ENCODE measurements around the gene DNAJC1.

DNAJC1 gene

GRCh38 chr10:21904930-21905329, 98.6 kb downstream of the DNAJC1 start:
- no peak for DNase-seq (ENCODE audit: insufficient read length, low spot score)
- TF ChIP-seq CTCF (IDR thresholded peaks at IDR 0.05; ENCODE audit: insufficient read depth, missing control alignments): no peak
- no peak for FAIRE-seq

- TF ChIP-seq CTCF (IDR thresholded peaks at IDR 0.05; ENCODE audit: insufficient read depth, missing control alignments): no peak
- DNase-seq (ENCODE audit: insufficient read length, low spot score) (no peak), FAIRE-seq (no peak)
Observed at GRCh38 chr10:21899736-21900135, 103.8 kb downstream of the DNAJC1 start.

- DNase-seq (ENCODE audit: insufficient read length, low spot score): no peak
- no peak for TF ChIP-seq CTCF (IDR thresholded peaks at IDR 0.05; ENCODE audit: insufficient read depth, missing control alignments)
- no peak for FAIRE-seq
Observed at GRCh38 chr10:21895932-21896331, 107.6 kb downstream of the DNAJC1 start.

GRCh38 chr10:21894648-21895342, 108.7 kb downstream of the DNAJC1 start:
- TF ChIP-seq CTCF (IDR thresholded peaks at IDR 0.05; ENCODE audit: insufficient read depth, missing control alignments): no peak
- DNase-seq (ENCODE audit: insufficient read length, low spot score) (no peak), FAIRE-seq (no peak)

- no peak for FAIRE-seq
- no peak for TF ChIP-seq CTCF (IDR thresholded peaks at IDR 0.05; ENCODE audit: insufficient read depth, missing control alignments)
Observed at GRCh38 chr10:21891439-21891838, 112.1 kb downstream of the DNAJC1 start.

GRCh38 chr10:21889477-21890275, 113.9 kb downstream of the DNAJC1 start:
- no peak for TF ChIP-seq CTCF (IDR thresholded peaks at IDR 0.05; ENCODE audit: insufficient read depth, missing control alignments)
- no peak for DNase-seq (ENCODE audit: insufficient read length, low spot score)

More at GRCh38 chr10:21891439-21891838, 112.1 kb downstream of the DNAJC1 start:
- no peak for DNase-seq (ENCODE audit: insufficient read length, low spot score)

GRCh38 chr10:21888959-21889358, 114.6 kb downstream of the DNAJC1 start:
- TF ChIP-seq CTCF (IDR thresholded peaks at IDR 0.05; ENCODE audit: insufficient read depth, missing control alignments): no peak
- no peak for FAIRE-seq

More at GRCh38 chr10:21889477-21890275, 113.9 kb downstream of the DNAJC1 start:
- no peak for FAIRE-seq

More at GRCh38 chr10:21888959-21889358, 114.6 kb downstream of the DNAJC1 start:
- DNase-seq (ENCODE audit: insufficient read length, low spot score): no peak

All from D721Med (cell line).